Measurements from ENCODE around the gene AGAP1. TPM values are rescaled to one million over a fixed set of nuclear protein-coding genes. Genes with fewer than 3 reads are reported as not detected.

Gene AGAP1
- total and polyA plus RNA-seq, 2 donors from 2014 or later, result 8.1 to 44.5 TPM

DNA sequence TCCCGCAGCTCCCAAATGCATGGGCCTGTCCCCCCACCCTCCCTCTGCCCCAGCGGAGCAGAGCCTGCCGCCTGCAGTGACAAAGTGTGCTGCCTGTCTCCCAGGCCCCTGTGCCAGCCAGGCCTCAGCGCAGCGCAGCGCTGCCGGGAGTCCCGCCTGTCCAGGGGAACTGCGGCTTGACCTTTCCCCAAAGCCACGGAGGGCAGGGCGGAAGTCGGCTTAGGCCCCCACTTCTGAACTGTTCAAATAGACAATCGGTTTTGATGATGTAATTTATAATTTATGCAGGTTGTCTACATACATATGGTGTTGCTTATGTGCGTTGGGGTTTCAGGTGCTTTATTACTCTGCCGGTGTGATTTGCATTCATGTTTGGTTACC is 667.2 kb downstream of the AGAP1 start:
- Histone ChIP-seq H3K9me3 (ENCODE audit: control insufficient read depth in 2 of 3, insufficient read depth in 1 of 3, low read length in 3 of 3) (no peaks in the 10 kb centered on the region), H3K4me3 (ENCODE audit: low read length in 3 of 3) (no peak overlapping the region), H3K4me1 (ENCODE audit: control insufficient read depth in 2 of 3, insufficient read depth in 2 of 3, low read depth in 1 of 3, low read length in 3 of 3) (no peaks in the 10 kb centered on the region), H3K9ac (ENCODE audit: low read length in 3 of 3) (no peak overlapping the region), H3K27me3 (ENCODE audit: control insufficient read depth, insufficient read depth, low read length) (peaks cover 26% of the 10 kb centered on the region), H3K27ac (ENCODE audit: low read depth in 2 of 2, low read length in 2 of 2) (no peak overlapping the region), H3K36me3 (ENCODE audit: control insufficient read depth in 2 of 3, insufficient read depth in 3 of 3, low read length in 3 of 3) (no peaks in the 10 kb centered on the region)
- TF ChIP-seq, protein P1, sequence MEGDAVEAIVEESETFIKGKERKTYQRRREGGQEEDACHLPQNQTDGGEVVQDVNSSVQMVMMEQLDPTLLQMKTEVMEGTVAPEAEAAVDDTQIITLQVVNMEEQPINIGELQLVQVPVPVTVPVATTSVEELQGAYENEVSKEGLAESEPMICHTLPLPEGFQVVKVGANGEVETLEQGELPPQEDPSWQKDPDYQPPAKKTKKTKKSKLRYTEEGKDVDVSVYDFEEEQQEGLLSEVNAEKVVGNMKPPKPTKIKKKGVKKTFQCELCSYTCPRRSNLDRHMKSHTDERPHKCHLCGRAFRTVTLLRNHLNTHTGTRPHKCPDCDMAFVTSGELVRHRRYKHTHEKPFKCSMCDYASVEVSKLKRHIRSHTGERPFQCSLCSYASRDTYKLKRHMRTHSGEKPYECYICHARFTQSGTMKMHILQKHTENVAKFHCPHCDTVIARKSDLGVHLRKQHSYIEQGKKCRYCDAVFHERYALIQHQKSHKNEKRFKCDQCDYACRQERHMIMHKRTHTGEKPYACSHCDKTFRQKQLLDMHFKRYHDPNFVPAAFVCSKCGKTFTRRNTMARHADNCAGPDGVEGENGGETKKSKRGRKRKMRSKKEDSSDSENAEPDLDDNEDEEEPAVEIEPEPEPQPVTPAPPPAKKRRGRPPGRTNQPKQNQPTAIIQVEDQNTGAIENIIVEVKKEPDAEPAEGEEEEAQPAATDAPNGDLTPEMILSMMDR (IDR thresholded peaks at IDR 0.05; ENCODE audit: borderline replicate concordance, extremely low read depth, insufficient read depth), result no peak
- no peak for DNase-seq
- FAIRE-seq, result no peak
- intact Hi-C loops (cut with DNase I), result no loop called here

DNA sequence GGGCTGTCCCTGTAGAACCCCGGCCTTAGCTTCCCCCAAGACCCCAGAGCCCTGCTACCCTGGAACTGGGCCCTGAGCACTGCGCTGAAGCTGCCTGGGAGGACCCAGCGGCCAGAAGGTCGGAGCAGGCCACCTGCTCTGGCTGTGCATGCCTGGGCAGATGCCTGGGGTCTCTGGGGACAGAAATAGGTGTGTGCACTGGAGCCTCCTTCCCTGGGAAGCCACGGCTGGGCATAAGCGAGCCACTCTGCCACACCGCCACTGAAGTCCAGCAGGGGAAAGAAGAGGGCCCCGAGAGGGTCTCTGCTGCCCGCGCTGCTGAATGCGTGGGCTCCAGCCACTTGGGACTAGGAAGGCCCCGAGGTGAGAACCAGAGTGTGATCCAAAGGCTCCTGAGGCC is 667.7 kb downstream of the AGAP1 start:
- H3K9me3 ChIP-seq (ENCODE audit: control insufficient read depth in 2 of 3, insufficient read depth in 1 of 3, low read length in 3 of 3), result no peaks in the 10 kb centered on the region
- no peak for FAIRE-seq
- H3K9ac ChIP-seq (ENCODE audit: low read length in 3 of 3), result no peak overlapping the region
- H3K36me3 ChIP-seq (ENCODE audit: control insufficient read depth in 2 of 3, insufficient read depth in 3 of 3, low read length in 3 of 3), result no peaks in the 10 kb centered on the region
- TF ChIP-seq, protein P1 (IDR thresholded peaks at IDR 0.05; ENCODE audit: borderline replicate concordance, extremely low read depth, insufficient read depth), result no peak
- intact Hi-C loops (cut with DNase I), result no loop called here
- peaks cover 28% of the 10 kb centered on the region for H3K27me3 ChIP-seq (ENCODE audit: control insufficient read depth, insufficient read depth, low read length)
- no peak overlapping the region for H3K4me3 ChIP-seq (ENCODE audit: low read length in 3 of 3)
- H3K4me1 ChIP-seq (ENCODE audit: control insufficient read depth in 2 of 3, insufficient read depth in 2 of 3, low read depth in 1 of 3, low read length in 3 of 3), result peaks cover 0 to 1% (median 0%) of the 10 kb centered on the region in 3 donors
- no peak overlapping the region for H3K27ac ChIP-seq (ENCODE audit: low read depth in 2 of 2, low read length in 2 of 2)
- DNase-seq, result peak in 1 of 5 donors; percentile 35

DNA sequence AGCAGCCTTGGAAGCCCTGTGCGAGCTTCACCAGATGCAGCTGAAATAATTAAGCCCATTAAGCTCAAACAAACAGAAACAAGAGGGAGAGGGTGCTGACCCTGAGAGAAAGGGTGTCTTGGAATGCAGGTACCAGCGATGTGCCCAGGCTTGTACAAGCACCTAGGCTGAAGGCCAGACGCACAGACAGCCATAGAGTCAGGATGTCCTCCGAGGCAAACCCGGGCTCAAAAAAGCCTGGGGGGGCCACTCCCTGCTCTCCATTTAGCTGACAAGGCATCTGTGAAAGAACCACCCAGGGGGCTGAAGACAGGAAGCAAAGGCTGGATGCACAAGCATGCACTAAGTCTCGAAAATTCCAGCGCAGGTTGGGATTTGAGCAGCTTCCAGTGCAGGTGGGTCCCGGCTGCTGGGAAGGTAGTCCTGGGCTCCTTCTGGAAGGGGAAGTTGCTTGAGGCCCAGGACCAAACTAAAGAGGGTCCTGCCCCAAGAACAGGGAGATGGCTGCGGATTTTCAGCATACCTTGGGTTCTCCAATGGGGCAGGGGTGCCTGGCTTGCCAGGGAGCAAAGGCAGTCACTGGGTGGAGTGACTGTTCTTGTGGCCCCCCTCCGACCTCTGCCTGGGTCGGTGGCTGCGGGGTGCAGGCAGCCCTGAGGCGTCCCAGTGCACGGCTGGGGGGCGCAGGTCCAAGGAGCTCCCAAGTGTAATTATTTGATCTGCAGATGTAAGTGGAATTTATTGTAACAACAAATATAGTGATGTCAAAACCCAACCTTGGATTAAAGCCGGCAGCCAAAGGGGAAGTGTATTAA is 668.4 kb downstream of the AGAP1 start:
- H3K9ac ChIP-seq (ENCODE audit: low read length in 3 of 3), result no peak overlapping the region
- no peaks in the 10 kb centered on the region for H3K9me3 ChIP-seq (ENCODE audit: control insufficient read depth in 2 of 3, insufficient read depth in 1 of 3, low read length in 3 of 3)
- intact Hi-C loops (cut with DNase I), result no loop called here
- H3K4me3 ChIP-seq (ENCODE audit: low read length in 3 of 3), result no peak overlapping the region
- peaks cover 32% of the 10 kb centered on the region for H3K27me3 ChIP-seq (ENCODE audit: control insufficient read depth, insufficient read depth, low read length)
- DNase-seq, result peak in 1 of 5 donors; percentile 38
- FAIRE-seq, result no peak
- no peaks in the 10 kb centered on the region for H3K36me3 ChIP-seq (ENCODE audit: control insufficient read depth in 2 of 3, insufficient read depth in 3 of 3, low read length in 3 of 3)
- peaks cover 0 to 7% (median 0%) of the 10 kb centered on the region in 3 donors for H3K4me1 ChIP-seq (ENCODE audit: control insufficient read depth in 2 of 3, insufficient read depth in 2 of 3, low read depth in 1 of 3, low read length in 3 of 3)
- no peak overlapping the region for H3K27ac ChIP-seq (ENCODE audit: low read depth in 2 of 2, low read length in 2 of 2)
- TF ChIP-seq, protein P1 (IDR thresholded peaks at IDR 0.05; ENCODE audit: borderline replicate concordance, extremely low read depth, insufficient read depth), result no peak

Data from kidney (tissue), 14 donors.